ENCODE data around the gene PREP. TPM values are rescaled to one million over a fixed set of nuclear protein-coding genes. Genes with fewer than 3 reads are reported as not detected.
"Not testable (repeated sequence)": the region's sequence is repeated elsewhere in the genome, so short reads cannot be mapped to it uniquely, and the experiment has no call there.

PREP gene
- total RNA-seq, result 46.4 and 47.1 TPM in 2 replicates

DNA sequence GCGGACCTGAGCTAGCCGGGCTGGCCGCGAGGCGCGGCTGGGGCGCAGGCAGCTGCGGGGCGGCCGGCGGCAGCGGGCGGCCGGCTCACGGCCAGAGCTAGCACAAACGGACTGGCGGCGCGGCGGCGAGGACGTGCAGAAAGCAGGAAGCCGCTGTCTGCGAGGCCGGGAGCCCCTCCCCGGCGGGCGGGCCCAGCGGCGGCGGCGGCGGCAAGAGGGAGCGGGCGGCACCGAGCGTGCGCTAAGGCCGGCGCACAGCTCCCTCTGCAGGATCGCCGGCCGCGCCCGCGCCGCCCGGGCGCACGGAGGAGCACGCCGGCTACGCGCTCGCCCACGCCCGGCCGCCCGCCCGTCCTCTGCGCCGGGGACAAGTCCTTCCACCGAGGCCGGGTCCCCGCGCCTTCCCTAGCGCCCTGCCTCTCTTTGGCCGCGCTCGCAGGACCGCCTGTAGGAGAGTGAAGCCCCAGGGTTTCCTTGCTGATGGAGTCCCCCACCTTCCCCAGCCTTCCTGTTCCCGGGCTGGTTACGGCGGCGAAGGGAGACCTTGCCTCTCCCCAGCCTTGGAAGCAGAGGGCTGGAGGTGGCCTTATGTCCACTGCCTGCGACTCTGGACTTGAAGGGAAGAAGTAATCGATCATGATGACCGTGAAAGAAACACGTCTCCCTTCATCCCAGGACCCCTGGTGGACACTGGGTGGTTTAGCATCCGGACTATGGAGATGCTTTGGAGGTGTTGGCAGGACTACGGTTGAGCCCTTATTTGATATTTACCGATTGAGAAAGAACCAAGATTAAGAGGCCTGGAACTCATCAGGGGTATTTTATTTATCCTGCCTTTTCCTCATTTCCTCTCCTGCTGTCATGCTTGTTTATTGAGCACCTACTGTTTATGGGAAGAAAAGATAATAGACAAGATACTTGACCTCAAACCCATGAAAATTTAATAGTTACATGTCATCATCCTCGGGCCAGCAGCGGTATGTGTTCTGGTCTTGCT is at the start of gene PREP:
TSS of gene PREP (minus strand) at position 144 of the 997 bp plus-strand sequence. CDS start 191 bp downstream, outside the sequence.
- intact Hi-C loops (cut with micrococcal nuclease), result loop anchor here (1.0 to 10.0 kb wide), 17 partner anchors 21 to 1712 kb away; partner anchors contain the start of genes ATG5, BEND3, HACE1 and MTRES1

DNA sequence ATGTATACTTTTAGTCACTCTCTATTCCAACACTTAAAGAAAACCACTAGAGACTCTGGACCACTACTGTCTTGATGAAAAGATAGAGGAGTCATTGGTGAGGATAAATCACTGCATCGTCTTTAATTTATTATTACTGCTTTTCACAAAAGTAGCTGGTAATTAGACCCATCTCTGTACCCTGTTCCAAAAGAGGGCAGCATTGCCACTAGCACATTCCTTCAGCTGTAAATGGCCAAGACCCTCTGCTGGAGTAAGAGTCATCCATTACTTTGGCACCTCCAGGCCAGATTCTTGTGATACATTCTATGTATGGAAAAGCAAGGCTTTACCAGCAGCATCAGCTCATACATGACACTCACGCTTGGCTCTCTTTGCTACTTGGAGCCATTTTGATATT is 49.5 kb upstream of the PREP start:
- intact Hi-C loops (cut with micrococcal nuclease), result no loop called here

DNA sequence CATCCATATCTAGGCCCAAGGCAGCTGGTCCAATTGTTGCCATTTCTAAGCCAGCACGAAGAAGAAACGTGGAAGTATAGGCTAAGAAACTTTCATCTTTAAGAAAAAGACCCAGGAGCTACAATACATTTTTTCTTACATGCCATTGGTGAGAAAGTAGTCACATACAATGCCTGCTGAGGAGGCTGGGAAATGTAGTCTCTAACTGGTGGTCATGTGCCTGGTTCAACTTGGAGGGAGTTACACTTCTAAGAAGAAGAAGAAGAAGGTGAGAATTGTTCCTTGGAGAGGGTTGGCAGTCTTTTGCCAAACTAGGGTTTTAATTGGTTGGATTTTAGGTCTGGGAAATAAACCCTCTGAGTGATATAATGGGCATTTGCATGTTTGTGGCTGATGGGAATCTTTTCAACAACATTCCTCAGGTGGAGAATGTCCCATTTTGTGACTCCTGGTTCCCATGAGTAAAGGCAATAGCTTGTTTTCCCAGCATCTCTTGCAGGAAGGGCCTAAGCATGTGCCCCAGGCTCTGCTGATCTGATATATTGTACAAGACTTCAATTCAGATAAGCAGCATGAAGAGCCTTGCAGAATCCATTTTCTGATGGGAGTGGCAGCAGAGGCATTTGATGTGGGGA is 47.0 kb upstream of the PREP start:
- intact Hi-C loops (cut with micrococcal nuclease), result no loop called here

DNA sequence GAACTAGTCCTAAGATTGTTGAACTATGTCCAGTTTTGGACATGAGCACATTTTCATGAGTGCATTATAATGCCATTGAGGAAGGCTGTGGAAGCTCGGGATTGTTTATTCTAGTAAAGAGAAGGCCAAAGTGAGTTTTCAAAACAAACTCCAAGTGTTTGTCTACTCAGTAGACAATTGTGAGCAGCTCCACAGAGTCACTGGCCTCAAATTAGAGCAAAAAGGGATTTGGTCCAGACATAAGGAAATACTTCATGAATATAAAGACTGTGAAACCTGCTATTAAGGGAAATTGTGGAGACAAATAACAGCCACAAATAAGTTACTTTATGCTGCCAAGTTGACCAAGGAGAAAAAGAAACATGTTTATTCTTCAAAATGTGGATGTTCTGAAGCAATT is 42.6 kb upstream of the PREP start:
- intact Hi-C loops (cut with micrococcal nuclease), result no loop called here

DNA sequence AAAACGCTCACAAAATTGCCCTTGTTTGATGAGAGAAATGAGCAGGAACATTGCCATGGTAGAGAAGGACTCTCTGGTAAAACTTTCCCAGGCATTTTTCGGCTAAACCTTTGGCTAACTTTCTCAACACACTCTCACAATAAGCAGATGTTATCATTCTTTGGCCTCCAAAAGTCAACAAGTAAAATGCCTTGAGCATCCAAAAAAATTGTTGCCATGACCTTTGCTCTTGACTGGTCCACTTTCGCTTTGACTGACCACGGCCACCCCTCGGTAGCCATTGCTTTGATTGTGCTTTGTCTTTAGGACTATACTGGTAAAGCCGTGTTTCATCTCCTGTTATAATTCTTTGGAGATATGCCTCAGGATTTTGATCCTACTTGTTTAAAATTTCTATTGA is 41.1 kb upstream of the PREP start:
- intact Hi-C loops (cut with micrococcal nuclease), result no loop called here

DNA sequence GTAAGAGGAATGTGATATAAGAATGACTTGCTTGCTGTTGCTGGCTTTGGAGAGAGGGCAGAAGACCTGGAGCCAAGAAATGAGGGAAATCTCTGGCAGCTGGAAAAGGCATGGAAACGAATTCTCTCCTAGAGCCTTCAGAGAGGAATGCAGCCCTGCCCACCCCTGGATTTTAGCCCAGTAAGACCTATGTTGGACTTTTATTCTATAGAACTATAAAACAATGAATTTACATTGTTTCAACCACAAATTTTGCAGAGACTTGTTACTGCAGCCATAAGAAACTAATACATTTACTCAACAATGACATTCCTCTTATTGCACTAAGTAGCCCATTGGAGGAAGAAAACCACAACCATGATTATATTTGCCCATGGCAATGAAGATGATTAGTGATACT is 39.5 kb upstream of the PREP start:
- intact Hi-C loops (cut with micrococcal nuclease), result no loop called here

DNA sequence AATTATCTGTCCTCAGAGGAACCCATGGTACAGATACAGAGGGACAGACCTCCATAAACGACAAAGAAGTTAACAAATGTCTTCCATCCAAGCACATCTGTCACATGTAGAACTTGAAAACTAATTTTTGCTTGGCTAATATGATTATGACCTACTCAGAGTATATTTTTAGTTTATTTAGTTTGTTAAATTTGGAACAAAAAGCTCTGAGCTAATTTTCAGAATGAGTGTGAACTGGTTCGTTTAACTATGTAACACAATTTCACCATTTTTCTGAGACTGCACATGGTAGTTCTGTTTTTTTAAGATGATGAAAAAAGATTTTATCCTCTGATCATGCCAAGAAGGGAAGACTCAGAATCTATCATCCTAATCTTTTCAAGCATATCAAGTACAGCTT is 34.4 kb upstream of the PREP start:
- intact Hi-C loops (cut with micrococcal nuclease), result no loop called here

DNA sequence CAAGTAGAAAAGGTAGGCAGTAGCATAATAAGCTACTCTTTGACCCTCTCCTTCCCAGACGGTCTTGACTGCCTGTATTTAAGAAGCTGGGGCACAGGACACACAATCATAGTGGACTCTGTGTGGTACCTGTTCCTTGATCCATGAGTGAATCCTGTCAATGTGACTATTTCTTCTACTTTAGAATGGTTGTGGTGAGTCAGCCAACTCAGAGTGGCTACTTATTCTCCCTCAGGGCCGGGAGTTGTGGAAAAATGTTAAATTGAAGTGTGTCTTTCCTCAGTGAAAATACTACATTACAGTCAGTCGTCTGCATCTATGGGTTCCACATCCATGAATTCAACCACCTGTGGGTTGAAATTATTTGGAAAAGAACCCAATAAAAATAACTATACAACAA is 30.8 kb upstream of the PREP start:
- intact Hi-C loops (cut with micrococcal nuclease), result loop anchor here (5.0 kb wide), 4 partner anchors 299 to 1134 kb away; no protein-coding TSS in a partner anchor

DNA sequence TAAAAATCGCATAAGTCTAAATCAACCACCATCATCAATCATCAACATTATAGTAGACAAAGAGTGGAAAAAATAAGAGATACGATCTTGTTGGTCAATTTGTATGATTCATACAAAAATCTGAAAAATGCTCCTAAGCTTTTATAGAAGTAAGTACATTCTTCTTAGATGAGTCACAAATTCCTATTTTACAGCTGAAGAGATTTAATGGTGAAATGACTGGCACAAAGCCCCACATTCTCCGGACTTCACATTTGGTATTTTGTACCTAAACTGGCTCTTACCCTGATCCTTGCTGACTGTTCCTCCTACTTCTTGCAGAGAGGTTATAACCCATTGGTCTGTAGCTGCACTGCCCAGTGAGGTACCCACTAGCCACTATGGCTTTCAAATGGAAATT is 29.9 kb upstream of the PREP start:
- intact Hi-C loops (cut with micrococcal nuclease), result loop anchor here (5.0 kb wide), 4 partner anchors 300 to 1135 kb away; no protein-coding TSS in a partner anchor

DNA sequence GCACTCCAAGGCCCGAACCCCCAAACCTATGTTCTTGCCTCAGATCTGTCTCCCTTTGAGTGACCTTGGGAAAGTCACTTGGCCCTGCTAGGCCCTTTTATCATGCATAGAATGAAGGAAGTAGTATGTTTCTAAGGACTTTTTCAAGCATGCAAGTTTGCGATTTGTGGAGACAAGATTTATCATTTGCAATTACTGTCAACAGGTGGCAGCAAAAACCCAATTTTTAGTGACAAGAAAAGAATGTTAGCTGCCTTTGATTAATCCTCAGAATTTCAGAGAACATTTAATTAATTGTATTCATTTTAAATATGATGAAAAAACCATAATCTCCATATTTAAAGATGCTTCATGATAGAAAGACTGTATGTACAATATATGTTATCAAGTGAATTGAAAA is 28.3 kb upstream of the PREP start:
- intact Hi-C loops (cut with micrococcal nuclease), result loop anchor here (1.0 to 5.0 kb wide), 10 partner anchors 53 to 1136 kb away; no protein-coding TSS in a partner anchor

DNA sequence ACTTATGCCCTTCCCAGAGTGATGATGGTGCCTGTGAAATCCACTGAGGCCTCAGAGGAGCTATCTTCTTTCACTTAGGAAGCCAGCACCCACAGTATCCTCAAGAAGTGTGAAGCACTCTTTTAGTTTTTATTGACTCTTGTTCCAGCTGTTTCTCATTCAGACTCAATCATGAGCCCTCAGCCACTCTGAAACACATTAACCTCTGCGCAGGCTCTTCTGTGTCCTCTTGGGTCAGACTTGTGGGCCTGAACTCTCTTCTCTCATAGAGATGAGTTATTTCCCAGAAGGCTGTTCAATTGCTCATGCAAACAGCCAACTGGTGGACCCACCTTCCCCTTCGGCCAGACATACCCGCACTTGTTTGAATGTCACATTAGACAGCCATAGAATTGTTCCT is 27.8 kb upstream of the PREP start:
- intact Hi-C loops (cut with micrococcal nuclease), result loop anchor here (1.0 to 5.0 kb wide), 10 partner anchors 54 to 1137 kb away; no protein-coding TSS in a partner anchor

DNA sequence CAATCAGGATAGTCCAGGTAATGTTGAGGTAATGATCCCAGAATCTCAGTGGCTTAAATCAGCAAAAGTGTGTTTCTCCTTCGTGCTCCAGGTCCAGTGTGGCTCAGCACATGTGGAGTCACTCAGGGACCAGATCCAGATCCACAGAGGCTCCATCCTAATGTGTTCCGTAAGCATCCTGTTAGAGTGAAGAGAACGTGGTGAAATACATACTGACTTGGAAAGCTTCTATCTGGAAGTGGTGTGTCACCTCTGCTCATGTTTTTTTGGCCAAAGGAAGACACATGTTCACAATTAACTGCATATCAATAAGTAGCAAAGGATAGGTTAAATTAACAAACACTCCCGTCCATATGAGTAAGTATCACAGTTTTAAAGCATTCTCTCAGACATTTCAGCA is 26.8 kb upstream of the PREP start:
- intact Hi-C loops (cut with micrococcal nuclease), result loop anchor here (5.0 kb wide), 4 partner anchors 303 to 1138 kb away; no protein-coding TSS in a partner anchor

DNA sequence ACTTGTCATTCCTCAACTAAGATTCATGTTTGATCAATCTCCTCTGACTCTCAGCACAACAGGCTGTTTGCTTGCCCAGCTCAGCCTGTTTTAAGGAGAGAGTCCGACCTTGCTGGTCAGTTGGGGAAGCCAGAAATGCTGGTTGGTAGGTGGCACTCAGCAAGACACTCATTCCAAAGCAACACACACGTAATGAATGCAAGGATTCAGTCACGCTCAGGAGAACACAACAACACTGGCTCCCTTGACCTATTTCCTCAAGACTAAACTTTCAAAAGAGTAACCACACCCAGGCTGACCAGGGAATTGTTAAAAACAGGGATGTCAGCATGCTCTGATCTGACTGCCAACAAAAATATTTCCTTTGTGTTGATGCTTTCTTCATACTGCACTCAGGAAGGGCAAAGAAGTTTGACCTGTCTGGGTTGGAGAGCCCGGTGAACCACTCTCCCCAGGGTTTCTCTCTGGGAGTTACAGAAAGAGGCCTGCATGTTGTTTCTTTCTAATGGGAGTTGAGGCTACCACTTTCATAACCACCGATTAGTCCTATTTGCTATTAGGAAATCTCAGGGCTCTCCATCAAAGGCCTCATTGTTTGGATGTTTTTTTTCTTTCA is 25.6 kb upstream of the PREP start:
- intact Hi-C loops (cut with micrococcal nuclease), result no loop called here

DNA sequence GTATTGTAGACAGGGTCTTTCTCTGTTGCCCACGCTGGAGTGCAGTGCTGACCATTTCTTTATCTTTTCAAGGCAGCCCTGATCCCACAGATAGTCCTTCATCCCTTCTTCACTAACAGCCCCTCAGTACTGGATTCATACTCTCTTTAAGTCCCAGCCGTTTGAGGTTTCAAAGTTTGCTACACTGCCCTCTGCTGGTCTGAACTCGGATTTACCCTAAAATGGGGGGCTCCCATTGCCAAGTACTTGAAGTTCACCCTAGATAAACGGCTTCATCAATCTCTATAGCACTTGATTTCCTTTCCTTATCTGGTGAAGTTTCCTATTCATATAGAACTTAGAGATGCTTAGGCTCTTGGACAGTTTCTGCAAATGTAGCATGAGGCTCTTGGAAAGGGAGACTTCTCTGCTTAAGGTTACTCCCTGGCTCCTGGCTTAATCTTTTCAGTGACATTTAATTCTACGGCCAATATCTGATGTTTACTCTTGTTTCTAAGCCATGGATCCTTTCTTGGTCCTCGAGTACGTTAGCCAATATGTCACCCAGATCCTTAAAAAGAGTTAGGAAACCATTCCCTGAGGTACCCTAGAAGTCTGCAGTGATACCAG is 21.4 kb upstream of the PREP start:
- intact Hi-C loops (cut with micrococcal nuclease), result loop anchor here (1.0 kb wide), 3 partner anchors 21 to 634 kb away; partner anchors contain the start of gene PREP

DNA sequence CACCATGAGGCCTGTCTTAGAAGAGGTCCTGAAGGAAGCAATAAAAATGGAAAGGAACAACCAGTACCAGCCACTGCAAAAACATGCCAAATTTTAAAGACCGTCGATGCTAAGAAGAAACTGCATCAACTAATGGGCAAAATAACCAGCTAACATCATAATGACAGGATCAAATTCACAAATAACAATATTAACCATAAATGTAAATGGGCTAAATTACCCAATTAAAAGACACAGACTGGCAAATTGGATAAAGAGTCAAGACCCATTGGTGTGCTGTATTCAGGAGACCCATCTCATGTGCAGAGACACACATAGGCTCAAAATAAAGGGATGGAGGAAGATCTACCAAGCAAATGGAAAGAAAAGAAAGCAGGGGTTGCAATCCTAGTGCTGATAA is 14.1 kb upstream of the PREP start:
- intact Hi-C loops (cut with micrococcal nuclease), result not testable (repeated sequence)

DNA sequence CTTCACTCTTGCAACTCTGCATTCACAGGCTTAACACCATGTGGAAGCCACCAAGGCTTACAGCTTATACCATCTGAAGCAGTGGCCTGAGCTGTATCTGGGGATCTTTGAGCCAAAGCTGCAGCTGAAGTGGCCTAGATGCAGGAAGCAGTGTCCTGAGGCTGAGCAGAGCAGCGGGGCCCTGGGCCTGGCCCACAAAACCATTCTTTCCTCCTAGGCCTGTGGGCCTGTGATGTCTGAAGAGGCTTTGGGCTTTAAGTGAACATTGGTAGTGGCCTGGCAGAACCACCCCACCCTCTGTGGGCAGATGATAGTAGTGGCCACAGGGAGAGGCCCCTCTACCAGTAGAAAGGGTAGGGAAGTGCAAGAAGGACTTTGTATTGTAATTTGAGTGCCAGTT is 6.9 kb upstream of the PREP start:
- intact Hi-C loops (cut with micrococcal nuclease), result loop anchor here (10.0 kb wide), 1 partner anchor 1705 kb away; the partner anchor contains the start of gene BEND3

DNA sequence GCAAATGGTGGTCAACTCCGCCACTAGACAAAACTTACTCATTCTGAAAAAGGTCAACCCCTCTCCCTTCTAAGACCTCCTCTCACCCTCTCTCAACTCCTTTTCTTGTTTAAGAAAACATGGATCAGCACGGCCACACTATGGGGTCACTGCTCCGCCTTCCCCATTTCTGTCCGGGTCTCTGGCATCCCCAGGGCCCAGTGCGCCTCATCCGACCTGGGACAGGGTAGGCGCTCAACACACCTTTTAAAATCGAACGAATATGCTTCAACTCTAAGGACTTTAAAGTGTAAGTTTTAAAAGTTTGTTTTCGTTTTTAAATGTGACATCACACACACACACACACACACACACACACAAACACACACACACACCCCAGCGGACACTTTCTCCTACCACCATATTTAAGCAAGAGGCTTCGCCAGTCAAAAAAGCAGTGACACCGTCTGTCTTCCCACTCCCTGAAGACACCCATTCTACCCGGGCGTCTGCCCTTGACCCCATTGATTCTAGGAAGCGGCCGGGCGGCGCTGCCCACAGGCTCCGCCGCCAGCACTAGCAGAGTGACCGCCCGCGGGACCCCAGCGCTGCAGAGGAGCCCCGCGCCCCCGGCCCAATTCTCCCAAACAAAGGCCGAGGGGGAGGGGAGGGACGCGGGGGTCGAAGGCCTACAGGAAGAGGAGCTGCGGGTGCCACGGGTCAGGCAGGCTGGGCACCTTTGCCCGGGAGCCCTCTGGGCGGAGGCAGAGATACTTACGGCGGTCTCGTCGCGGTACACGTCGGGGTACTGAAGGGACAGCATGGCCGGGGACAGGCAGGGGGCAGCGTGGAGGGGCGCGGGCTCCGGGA is 568 bp downstream of the PREP start:
- intact Hi-C loops (cut with micrococcal nuclease), result loop anchor here (1.0 to 10.0 kb wide), 7 partner anchors 222 to 1712 kb away; partner anchors contain the start of genes BEND3, MTRES1, POPDC3 and QRSL1

DNA sequence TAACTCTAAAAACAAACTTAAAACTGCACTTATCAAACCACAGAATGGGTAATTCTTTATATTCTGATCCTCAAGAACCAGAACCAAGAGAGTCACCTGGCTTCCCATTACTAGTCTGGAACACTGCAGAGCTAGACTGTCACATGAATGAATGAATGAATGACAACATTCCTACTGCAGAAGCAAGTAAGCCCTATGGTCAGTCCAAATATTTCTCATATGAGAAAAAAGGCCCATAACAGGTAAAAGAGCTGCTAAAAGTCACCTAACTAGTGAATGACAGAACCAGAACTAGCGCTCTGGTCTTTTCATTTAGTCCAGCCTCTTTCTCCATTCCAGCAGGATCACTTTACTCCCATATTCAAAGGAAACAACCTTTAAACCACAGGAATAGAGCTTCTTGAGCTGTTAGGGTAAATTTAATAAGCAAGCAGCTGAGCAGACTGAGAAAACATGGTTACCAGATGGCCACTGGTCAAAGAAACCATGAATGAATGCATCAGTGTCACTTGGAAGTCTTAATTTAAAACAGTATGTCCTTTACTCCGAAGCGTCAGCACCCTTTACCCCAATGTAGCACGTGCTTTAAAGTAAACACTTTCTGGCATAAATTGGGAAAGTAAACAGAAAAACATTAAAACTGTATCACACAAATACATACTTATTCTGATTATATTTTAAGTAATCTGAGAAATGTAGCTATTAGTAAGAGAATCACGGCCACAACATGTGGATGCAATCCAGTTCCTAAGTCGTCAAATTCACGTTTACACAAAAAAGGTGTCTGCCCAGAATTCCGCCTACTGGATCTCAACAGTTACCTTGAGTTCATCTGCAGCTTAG is 1.4 kb downstream of the PREP start:
- intact Hi-C loops (cut with micrococcal nuclease), result loop anchor here (1.0 to 10.0 kb wide), 7 partner anchors 221 to 1713 kb away; partner anchors contain the start of genes BEND3, MTRES1, POPDC3 and QRSL1

DNA sequence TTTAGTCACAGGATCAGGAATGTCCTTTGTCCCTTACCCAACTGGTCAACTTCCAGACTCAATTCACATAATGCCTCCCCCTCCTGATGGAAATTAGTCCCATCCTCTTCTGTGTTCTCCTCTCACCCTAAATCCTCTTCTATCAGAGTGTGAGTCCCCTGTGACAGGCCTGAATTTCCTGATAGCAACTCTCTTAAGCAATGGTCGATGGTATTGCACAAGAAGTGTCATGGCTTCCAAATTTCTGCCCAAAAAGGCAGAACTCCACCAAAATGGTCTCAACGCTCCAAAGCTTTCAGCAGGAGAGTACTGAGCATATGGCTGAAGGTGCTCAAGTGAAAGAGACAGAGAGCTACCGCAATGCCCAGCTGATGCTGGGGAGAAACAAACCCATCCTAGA is 2.4 kb downstream of the PREP start:
- intact Hi-C loops (cut with micrococcal nuclease), result loop anchor here (5.0 to 10.0 kb wide), 3 partner anchors 718 to 1714 kb away; partner anchors contain the start of gene BEND3

Measured in T-helper 1 cell treated with Interleukin-12 subunit alpha and Interleukin-12 subunit beta and Interleukin-4 antibody, amounts not matched to agents 30 ng/mL and 1 ng/mL, for 36 hours (primary cell).